H9 (cell line): Measurements from ENCODE around the gene PICALM. TPM values are rescaled to one million over a fixed set of nuclear protein-coding genes. Genes with fewer than 3 reads are reported as not detected.

Experiments used
- DNase-seq: peaks from one replicate; pipeline ENCODE4 v3.0.0-alpha.2; 2017
- H2AFZ ChIP-seq: one replicate; pipeline ENCODE4 v1.6.1; 2013; ENCODE audit warnings: mild to moderate bottlenecking, low read length, control low read depth, moderate library complexity
- H2AK5ac ChIP-seq: 2 replicates; pipeline ENCODE4 v1.6.1; 2013; ENCODE audit warnings: low read length, control low read depth, mixed read lengths; ENCODE audit not compliant: insufficient read length
- H2BK120ac ChIP-seq: one replicate; pipeline ENCODE4 v1.6.1; 2013; ENCODE audit warnings: low read depth, mild to moderate bottlenecking, low read length, control low read depth, inconsistent platforms; ENCODE audit not compliant: poor library complexity, severe bottlenecking
- H2BK12ac ChIP-seq: 2 replicates; pipeline ENCODE4 v1.6.1; 2013; ENCODE audit warnings: low read length, control low read depth, mixed read lengths, low read depth; ENCODE audit not compliant: insufficient read length
- H2BK15ac ChIP-seq: 2 replicates; pipeline ENCODE4 v1.6.1; 2013; ENCODE audit warnings: low read depth, low read length, control low read depth
- H2BK20ac ChIP-seq: one replicate; pipeline ENCODE4 v1.6.1; 2013; ENCODE audit warnings: low read depth, mild to moderate bottlenecking, low read length, control low read depth, inconsistent platforms; ENCODE audit not compliant: poor library complexity, severe bottlenecking
- H2BK5ac ChIP-seq: 2 replicates; pipeline ENCODE4 v1.6.1; 2013; ENCODE audit warnings: low read length, control low read depth, mixed read lengths; ENCODE audit not compliant: insufficient read length
- H3K14ac ChIP-seq: 2 replicates; pipeline ENCODE4 v1.6.1; 2013; ENCODE audit warnings: low read length, control low read depth; ENCODE audit not compliant: insufficient read depth
- H3K18ac ChIP-seq: 2 replicates; pipeline ENCODE4 v1.6.1; 2013; ENCODE audit warnings: low read depth, mild to moderate bottlenecking, mixed read lengths, low read length, control low read depth; ENCODE audit not compliant: insufficient read length
- H3K23ac ChIP-seq: 2 replicates; pipeline ENCODE4 v1.6.1; 2013; ENCODE audit warnings: low read length, control low read depth, mixed read lengths, low read depth; ENCODE audit not compliant: insufficient read length
- H3K23me2 ChIP-seq: 2 replicates; pipeline ENCODE4 v1.6.1; 2013; ENCODE audit warnings: low read depth, mild to moderate bottlenecking, mixed read lengths, low read length, control low read depth; ENCODE audit not compliant: insufficient read length, poor library complexity, severe bottlenecking
- H3K27ac ChIP-seq: 2 replicates; pipeline ENCODE4 v1.5.1; 2013; ENCODE audit warnings: low read length, control low read depth, mixed read lengths, low read depth; ENCODE audit not compliant: insufficient read length
- H3K27me3 ChIP-seq: 2 replicates; pipeline ENCODE4 v1.6.1; 2013; ENCODE audit warnings: low read length, control low read depth, inconsistent platforms; ENCODE audit not compliant: insufficient read depth
- H3K4ac ChIP-seq: 2 replicates; pipeline ENCODE4 v1.6.1; 2013; ENCODE audit warnings: low read depth, mild to moderate bottlenecking, control low read depth, inconsistent platforms, low read length, moderate library complexity
- H3K4me1 ChIP-seq: 2 replicates; pipeline ENCODE4 v1.6.1; 2013; ENCODE audit warnings: low read length, control low read depth, inconsistent platforms; ENCODE audit not compliant: insufficient read depth
- H3K4me2 ChIP-seq: 2 replicates; pipeline ENCODE4 v1.6.1; 2013; ENCODE audit warnings: low read length, control low read depth, mixed read lengths; ENCODE audit not compliant: insufficient read length, insufficient read depth
- H3K56ac ChIP-seq: 2 replicates; pipeline ENCODE4 v1.6.1; 2013; ENCODE audit warnings: low read depth, mild to moderate bottlenecking, mixed read lengths, low read length, control low read depth; ENCODE audit not compliant: insufficient read length
- H3K79me1 ChIP-seq: 2 replicates; pipeline ENCODE4 v1.6.1; 2013; ENCODE audit warnings: low read depth, mild to moderate bottlenecking, moderate library complexity, low read length, control low read depth, inconsistent platforms; ENCODE audit not compliant: insufficient read depth, poor library complexity, severe bottlenecking
- H3K79me2 ChIP-seq: 2 replicates; pipeline ENCODE4 v1.6.1; 2013; ENCODE audit warnings: low read length, control low read depth, inconsistent platforms; ENCODE audit not compliant: insufficient read depth
- H3K9ac ChIP-seq: 2 replicates; pipeline ENCODE4 v1.6.1; 2013; ENCODE audit warnings: low read length, control low read depth, mixed read lengths; ENCODE audit not compliant: insufficient read length; ENCODE audit errors: extremely low read depth
- H3K9me3 ChIP-seq: one replicate; pipeline ENCODE4 v1.6.1; 2013; ENCODE audit warnings: low read depth, low read length, inconsistent platforms; ENCODE audit not compliant: control insufficient read depth
- H3T11ph ChIP-seq: one replicate; pipeline ENCODE4 v1.6.1; 2013; ENCODE audit warnings: mild to moderate bottlenecking, low read length, control low read depth, inconsistent platforms
- H4K20me1 ChIP-seq: one replicate; pipeline ENCODE4 v1.6.1; 2013; ENCODE audit not compliant: control insufficient read depth, insufficient read length, insufficient read depth
- H4K5ac ChIP-seq: 2 replicates; pipeline ENCODE4 v1.6.1; 2013; ENCODE audit warnings: low read depth, mild to moderate bottlenecking, mixed read lengths, low read length, control low read depth; ENCODE audit not compliant: insufficient read length
- H4K8ac ChIP-seq: replicated peaks from 2 replicates; pipeline ENCODE4 v1.6.1; 2013; ENCODE audit warnings: low read length, control low read depth, mixed read lengths, low read depth; ENCODE audit not compliant: insufficient read length
- H4K91ac ChIP-seq: 2 replicates; pipeline ENCODE4 v1.6.1; 2013; ENCODE audit warnings: low read depth, mild to moderate bottlenecking, moderate library complexity, mixed read lengths, low read length, control low read depth; ENCODE audit not compliant: insufficient read length
- H3K27ac Mint-ChIP-seq, 3 experiments: 2 replicates in 2 of 3; 3 replicates in 1 of 3; pipeline ENCODE4 v1.8.0; 2020 to 2021; ENCODE audit warnings: mixed read lengths in 3 of 3, mild to moderate bottlenecking in 1 of 3, moderate library complexity in 1 of 3
- H3K27me3 Mint-ChIP-seq: 2 replicates; pipeline ENCODE4 v1.8.0; 2021; ENCODE audit warnings: low read depth, mild to moderate bottlenecking, moderate library complexity, mixed read lengths
- H3K36me3 Mint-ChIP-seq, 3 experiments: 2 replicates in 2 of 3; 3 replicates in 1 of 3; pipeline ENCODE4 v1.8.0; 2020 to 2021; ENCODE audit warnings: low read depth in 3 of 3, mixed read lengths in 3 of 3; ENCODE audit not compliant: insufficient read depth in 1 of 3
- H3K4me1 Mint-ChIP-seq, 2 experiments: 2 replicates each; pipeline ENCODE4 v1.8.0; 2020; ENCODE audit warnings: mixed read lengths in 2 of 2
- H3K4me3 Mint-ChIP-seq, 2 experiments: 2 replicates in 1 of 2; 3 replicates in 1 of 2; pipeline ENCODE4 v1.8.0; 2020 to 2021; ENCODE audit warnings: mild to moderate bottlenecking in 2 of 2, mixed read lengths in 2 of 2, moderate library complexity in 1 of 2
- H3K9me3 Mint-ChIP-seq, 2 experiments: 2 replicates in 1 of 2; 3 replicates in 1 of 2; pipeline ENCODE4 v1.8.0; 2020; ENCODE audit warnings: mild to moderate bottlenecking in 2 of 2, mixed read lengths in 2 of 2, moderate library complexity in 1 of 2
- CTCF ChIP-seq: fragments of 200-600 bp; sonication (generic); conservative IDR thresholded peaks from 3 replicates; pipeline ENCODE4 v1.8.0; 2021; ENCODE audit warnings: antibody characterized with exemption, mild to moderate bottlenecking
- whole genome bisulfite sequencing: extraction: QIAGEN DNeasy Blood & Tissue Kit; methylation state at CpG from one replicate; pipeline ENCODE4 v1.1.7; 2013; ENCODE audit warnings: missing lambda C conversion rate, low lambda C conversion rate, mixed read lengths; ENCODE audit not compliant: insufficient read length; ENCODE audit errors: extremely low coverage; 5-methylcytosine and 5-hydroxymethylcytosine counted together
- total RNA-seq: library from RNA; stranded (reverse); gene quantifications from 2 replicates; pipeline ENCODE4 v1.2.1, GENCODE V29; 2021

The PICALM gene
- total RNA-seq, 1 experiment from 2014 or later = 76.4 TPM

GRCh38 chr11:86061483-86062205, 7.2 kb downstream of the PICALM start:
- Histone ChIP-seq H3K27ac (no peak overlapping the region), H2AK5ac (no peak overlapping the region), H3K79me1 (peaks cover 10% of the 10 kb centered on the region), H3K4me2 (no peak overlapping the region), H3K4ac (no peak overlapping the region), H3K9me3 (no peaks in the 10 kb centered on the region), H3K9ac (no peak overlapping the region), H3K23ac (no peak overlapping the region), H4K20me1 (no peaks in the 10 kb centered on the region), H2AFZ (no peak overlapping the region), H3K4me1 (no peaks in the 10 kb centered on the region; the same call in 1 of the 2 replicates), H2BK120ac (no peak overlapping the region), H3K27me3 (no peaks in the 10 kb centered on the region), H2BK5ac (no peak overlapping the region), H4K91ac (no peak overlapping the region), H3K23me2 (no peaks in the 10 kb centered on the region), H2BK12ac (no peak overlapping the region), H4K5ac (no peak overlapping the region), H3K56ac (no peak overlapping the region), H4K8ac (no peak overlapping the region), H2BK15ac (no peak overlapping the region), H3K18ac (no peak overlapping the region), H3K79me2 (peaks cover 50% of the 10 kb centered on the region), H2BK20ac (no peak overlapping the region), H3T11ph (no peak overlapping the region), H3K14ac (no peak overlapping the region)
- no peak for DNase-seq
- H3K27ac Mint-ChIP-seq = peak overlapping the region in 1 of 3 experiments; percentile 8; a peak in 1 of 7 replicates
- no peaks in the 10 kb centered on the region for H3K27me3 Mint-ChIP-seq
- peaks cover 0 to 3% (median 0%) of the 10 kb centered on the region in 3 experiments; a peak in 1 of 7 replicates for H3K36me3 Mint-ChIP-seq
- no peak overlapping the region for H3K4me3 Mint-ChIP-seq
- H3K9me3 Mint-ChIP-seq = no peaks in the 10 kb centered on the region
- peaks cover 53 to 56% of the 10 kb centered on the region in 2 experiments for H3K4me1 Mint-ChIP-seq
- WGBS = no CpG with 5 or more reads among the region's 11 CpGs
- no peak for TF ChIP-seq CTCF
